NCI-H1092 (cell line): ENCODE results near the gene LAMB4.

ENCODE experiments used
- DNase-seq: peaks from one replicate; lab custom pipeline; 2025; lab: John Stamatoyannopoulos, UW

LAMB4 gene

GRCh38 chr7:108079648-108080591, 50.2 kb downstream of the LAMB4 start:
- DNase-seq = no peak

- no peak for DNase-seq
Observed at GRCh38 chr7:108079276-108079647, 50.9 kb downstream of the LAMB4 start.

GRCh38 chr7:108078691-108079090, 51.5 kb downstream of the LAMB4 start:
- no peak for DNase-seq

GRCh38 chr7:108078211-108078673, 51.9 kb downstream of the LAMB4 start:
- DNase-seq = no peak

GRCh38 chr7:108077709-108078108, 52.5 kb downstream of the LAMB4 start:
- DNase-seq = no peak

GRCh38 chr7:108076156-108076555, 54.0 kb downstream of the LAMB4 start:
- no peak for DNase-seq

- DNase-seq = no peak
Observed at GRCh38 chr7:108073305-108074070, 56.7 kb downstream of the LAMB4 start.

GRCh38 chr7:108072739-108073138, 57.4 kb downstream of the LAMB4 start:
- DNase-seq = no peak

GRCh38 chr7:108072116-108072515, 58.0 kb downstream of the LAMB4 start:
- DNase-seq = no peak

GRCh38 chr7:108071551-108071950, 58.6 kb downstream of the LAMB4 start:
- no peak for DNase-seq

GRCh38 chr7:108069646-108070045, 60.5 kb downstream of the LAMB4 start:
- DNase-seq = no peak

- DNase-seq = peak; percentile 60
Observed at GRCh38 chr7:108067844-108068243, 62.3 kb downstream of the LAMB4 start.

- no peak for DNase-seq
Observed at GRCh38 chr7:108066486-108066885, 63.7 kb downstream of the LAMB4 start.

- peak; percentile 9 for DNase-seq
Observed at GRCh38 chr7:108063520-108063933, 66.6 kb downstream of the LAMB4 start.

GRCh38 chr7:108062250-108063014, 67.7 kb downstream of the LAMB4 start:
- no peak for DNase-seq

GRCh38 chr7:108059526-108059925, 70.6 kb downstream of the LAMB4 start:
- no peak for DNase-seq

- no peak for DNase-seq
Observed at GRCh38 chr7:108057951-108058481, 72.1 kb downstream of the LAMB4 start.

GRCh38 chr7:108055611-108056021, 74.5 kb downstream of the LAMB4 start:
- DNase-seq = no peak

GRCh38 chr7:108054537-108054936, 75.6 kb downstream of the LAMB4 start:
- DNase-seq = no peak

GRCh38 chr7:108053250-108053649, 76.9 kb downstream of the LAMB4 start:
- DNase-seq = no peak

- no peak for DNase-seq
Observed at GRCh38 chr7:108051454-108051853, 78.7 kb downstream of the LAMB4 start.

GRCh38 chr7:108049962-108050361, 80.2 kb downstream of the LAMB4 start:
- no peak for DNase-seq
